Large intestine (tissue), 3 donors: ENCODE data around the gene SHISA4. TPM values are rescaled to one million over a fixed set of nuclear protein-coding genes. Genes with fewer than 3 reads are reported as not detected.
A peak's percentile ranks its signal among the peaks of the same experiment; 100 is the strongest.

Experiments used
- DNase-seq, 2 donors: peaks; one replicate each; pipeline versions ENCODE4 v3.0.0 to v3.0.0-alpha.2; 2013
- H3K27ac ChIP-seq: one replicate; pipeline ENCODE4 v1.5.1; 2013; ENCODE audit warnings: low read length
- H3K27me3 ChIP-seq: 2 replicates; pipeline ENCODE4 v1.6.1; 2013; ENCODE audit warnings: low read length; ENCODE audit not compliant: control insufficient read depth, insufficient read depth
- H3K36me3 ChIP-seq: 2 replicates; pipeline ENCODE4 v1.6.1; 2013; ENCODE audit warnings: low read length; ENCODE audit not compliant: control insufficient read depth, insufficient read depth
- H3K4me1 ChIP-seq: one replicate; pipeline ENCODE4 v1.6.1; 2013; ENCODE audit warnings: low read length; ENCODE audit not compliant: control insufficient read depth, insufficient read depth
- H3K4me3 ChIP-seq: one replicate; pipeline ENCODE4 v1.5.1; 2013; ENCODE audit warnings: low read length
- H3K9me3 ChIP-seq: one replicate; pipeline ENCODE4 v1.6.1; 2013; ENCODE audit warnings: mild to moderate bottlenecking, low read depth, low read length, moderate library complexity; ENCODE audit not compliant: control insufficient read depth
- WGBS: methylation state at CpG from one replicate; pipeline ENCODE4 v1.1.5; 2013; ENCODE audit warnings: low lambda C conversion rate; ENCODE audit not compliant: insufficient coverage; 5-methylcytosine and 5-hydroxymethylcytosine counted together
- polyA plus RNA-seq: library from polyadenylated mRNA; unstranded; fragments of 120-200 nt; gene quantifications from one replicate; pipeline ENCODE4 v1.2.1, GENCODE V29; 2013

Gene SHISA4
- polyA plus RNA-seq, 1 donor, result 6.0 TPM

- Histone ChIP-seq H3K27ac (peak overlapping the region; percentile 8), H3K4me3 (no peak overlapping the region), H3K36me3 (no peaks in the 10 kb centered on the region), H3K9me3 (no peaks in the 10 kb centered on the region), H3K4me1 (no peaks in the 10 kb centered on the region), H3K27me3 (no peaks in the 10 kb centered on the region)
- WGBS, result no CpG with 5 or more reads among the region's 3 CpGs
- DNase-seq, result no peak
These were observed 17.6 kb downstream of the SHISA4 start for GRCh38 chr1:201906336-201906735.

GRCh38 chr1:201907621-201908020 is 18.9 kb downstream of the SHISA4 start:
- H3K36me3 ChIP-seq, result no peaks in the 10 kb centered on the region
- DNase-seq, result no peak
- no peaks in the 10 kb centered on the region for H3K9me3 ChIP-seq
- no peak overlapping the region for H3K4me3 ChIP-seq
- H3K27me3 ChIP-seq, result no peaks in the 10 kb centered on the region
- no peak overlapping the region for H3K27ac ChIP-seq
- no CpG with 5 or more reads among the region's 6 CpGs for WGBS
- no peaks in the 10 kb centered on the region for H3K4me1 ChIP-seq

DNA sequence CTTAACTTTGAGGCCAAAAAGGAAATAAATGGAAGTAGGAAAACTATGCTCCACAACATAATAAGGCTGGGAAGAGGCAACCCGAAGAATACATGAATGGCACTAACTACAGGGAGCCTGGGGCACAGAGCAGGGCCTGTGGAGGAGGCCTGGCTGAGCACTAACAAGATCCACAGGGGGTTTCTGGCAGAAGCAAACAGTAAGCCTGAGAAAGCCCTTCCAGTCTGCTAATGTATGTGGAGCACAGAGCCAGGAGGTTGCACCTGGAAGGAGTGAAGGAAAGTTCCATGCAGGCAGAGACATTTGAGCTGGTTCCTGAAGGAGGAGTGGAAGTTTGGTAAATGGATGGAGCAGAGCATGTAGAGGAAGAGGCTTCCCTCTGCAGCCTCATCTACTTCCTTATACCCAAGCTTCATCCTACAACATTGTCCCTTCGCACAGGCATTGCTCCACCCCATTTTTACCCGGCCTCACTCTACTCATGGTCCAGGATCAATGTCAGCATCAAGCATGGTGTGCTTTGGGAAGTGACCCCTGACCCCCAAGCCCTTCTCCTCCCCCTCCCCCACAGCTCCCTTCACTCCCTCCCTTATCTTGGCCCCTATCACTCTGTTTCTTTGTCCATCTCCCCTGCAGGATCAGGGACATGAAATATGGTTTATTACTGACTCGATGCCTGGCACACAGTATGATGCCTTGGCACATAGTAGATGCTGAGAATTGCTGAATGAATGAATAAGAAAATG is 23.3 kb downstream of the SHISA4 start:
- Histone ChIP-seq H3K27me3 (no peaks in the 10 kb centered on the region), H3K4me1 (peaks cover 4% of the 10 kb centered on the region), H3K27ac (no peak overlapping the region), H3K9me3 (no peaks in the 10 kb centered on the region), H3K36me3 (no peaks in the 10 kb centered on the region), H3K4me3 (no peak overlapping the region)
- no peak for DNase-seq
- WGBS, result 100% methylated on average over 1 of the region's 4 CpGs

DNA sequence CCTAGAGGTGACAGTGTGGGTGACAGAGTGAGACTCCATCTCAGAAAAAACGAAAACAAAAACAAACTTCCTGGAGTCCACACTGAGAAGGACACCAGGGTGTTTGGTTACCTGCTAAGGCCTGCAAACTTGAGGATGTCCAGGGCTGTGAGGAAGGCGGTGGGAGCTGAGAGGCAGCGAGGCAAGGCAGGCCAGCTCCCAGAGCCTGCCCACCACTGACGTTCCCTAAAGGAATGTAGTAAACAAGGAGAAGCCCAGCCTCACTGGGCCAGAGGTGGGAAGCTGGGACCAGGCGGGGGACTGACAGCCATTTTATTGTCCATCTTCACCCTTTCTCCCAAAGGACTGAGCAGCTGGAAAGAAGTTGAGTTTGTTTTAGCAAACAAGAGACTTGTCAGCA is 24.1 kb downstream of the SHISA4 start:
- no peak for DNase-seq
- H3K4me3 ChIP-seq, result no peak overlapping the region
- H3K36me3 ChIP-seq, result no peaks in the 10 kb centered on the region
- no CpG with 5 or more reads among the region's 5 CpGs for WGBS
- H3K27ac ChIP-seq, result peak overlapping the region; percentile 38
- no peaks in the 10 kb centered on the region for H3K27me3 ChIP-seq
- H3K9me3 ChIP-seq, result no peaks in the 10 kb centered on the region
- peaks cover 8% of the 10 kb centered on the region for H3K4me1 ChIP-seq

DNA sequence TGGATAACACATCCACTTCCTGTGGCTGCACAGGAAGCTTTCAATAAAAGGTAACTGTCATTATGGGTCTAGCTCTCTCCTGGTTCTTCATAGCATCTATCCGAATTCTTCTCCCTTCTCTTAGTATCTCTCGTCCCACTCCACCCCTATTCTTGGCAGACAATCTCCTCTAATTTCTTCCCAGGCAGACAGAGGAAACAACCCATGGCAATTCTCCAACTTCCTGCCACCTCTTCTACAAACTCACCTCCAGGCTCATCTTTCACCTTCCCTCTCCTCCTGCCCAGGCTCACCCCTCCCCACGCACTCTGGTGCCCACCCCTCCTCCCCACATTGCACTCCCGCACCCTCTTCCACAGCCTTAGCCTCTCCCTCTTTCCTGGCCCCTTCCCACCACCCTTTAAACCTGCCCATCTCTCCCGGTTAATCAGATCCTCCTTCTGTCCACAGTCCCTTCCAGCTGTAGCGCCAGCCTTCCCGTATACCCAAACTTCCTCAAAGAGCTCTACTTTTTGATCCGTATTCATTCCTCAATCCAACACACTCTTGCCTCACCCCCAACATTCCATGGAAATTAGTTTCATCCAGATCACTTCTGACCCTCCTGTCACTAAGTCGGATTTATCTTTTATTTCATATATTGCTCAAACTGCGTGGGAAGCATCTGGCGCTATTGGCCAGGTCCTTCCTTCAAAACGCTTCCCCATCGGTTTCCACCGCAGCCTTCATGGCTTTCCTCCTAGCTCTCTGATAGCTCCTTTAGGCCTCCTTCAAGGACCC is 25.9 kb downstream of the SHISA4 start:
- Histone ChIP-seq H3K4me3 (no peak overlapping the region), H3K9me3 (no peaks in the 10 kb centered on the region), H3K36me3 (no peaks in the 10 kb centered on the region), H3K4me1 (peaks cover 11% of the 10 kb centered on the region), H3K27me3 (no peaks in the 10 kb centered on the region), H3K27ac (no peak overlapping the region)
- WGBS, result 77% methylated on average over 6 of the region's 14 CpGs
- DNase-seq, result no peak

DNA sequence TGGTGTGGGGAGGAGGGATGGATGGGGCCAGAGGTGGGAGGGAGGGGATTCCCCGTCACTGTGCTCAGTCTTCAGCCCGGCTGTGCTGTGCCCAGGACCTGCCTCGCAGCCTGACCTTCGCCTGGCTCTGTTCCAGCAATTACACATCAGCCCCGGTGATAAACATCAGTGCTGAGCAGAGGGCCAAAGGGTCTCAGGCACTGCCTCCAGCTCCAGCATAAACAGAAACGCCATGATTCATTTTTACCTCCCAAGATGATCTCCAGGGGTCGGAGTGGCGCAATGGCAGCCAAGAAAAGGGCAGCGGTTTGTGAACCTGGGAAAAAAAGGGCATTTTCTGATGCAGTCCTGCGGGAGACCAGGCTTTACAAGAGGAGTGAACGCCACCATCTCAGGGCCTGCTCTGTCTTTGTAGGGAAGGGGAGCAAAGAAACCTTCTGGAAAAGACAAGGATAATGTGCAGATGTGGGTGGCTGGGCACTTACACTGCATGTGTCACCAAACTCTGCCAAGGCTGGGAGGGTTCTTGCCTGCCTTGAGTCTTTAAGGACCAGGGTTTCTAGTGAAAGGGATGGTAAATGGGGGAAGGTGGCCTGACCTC is 28.1 kb downstream of the SHISA4 start:
- Histone ChIP-seq H3K4me1 (peaks cover 11% of the 10 kb centered on the region), H3K27me3 (no peaks in the 10 kb centered on the region), H3K9me3 (no peaks in the 10 kb centered on the region), H3K36me3 (no peaks in the 10 kb centered on the region), H3K27ac (peak overlapping the region; percentile 36), H3K4me3 (no peak overlapping the region)
- peak; percentile 46 to 52 for DNase-seq
- WGBS, result no CpG with 5 or more reads among the region's 11 CpGs

- H3K4me1 ChIP-seq, result peaks cover 11% of the 10 kb centered on the region
- H3K27me3 ChIP-seq, result no peaks in the 10 kb centered on the region
- H3K27ac ChIP-seq, result peak overlapping the region; percentile 33
- H3K4me3 ChIP-seq, result no peak overlapping the region
- no peaks in the 10 kb centered on the region for H3K9me3 ChIP-seq
- no CpG with 5 or more reads among the region's 7 CpGs for WGBS
- H3K36me3 ChIP-seq, result no peaks in the 10 kb centered on the region
- no peak for DNase-seq
These were observed 28.8 kb downstream of the SHISA4 start for GRCh38 chr1:201917362-201918033.

GRCh38 chr1:201918343-201918742 is 29.6 kb downstream of the SHISA4 start:
- WGBS, result 100% methylated on average over 1 of the region's 5 CpGs
- DNase-seq, result no peak
- Histone ChIP-seq H3K27ac (peak overlapping the region; percentile 33), H3K27me3 (no peaks in the 10 kb centered on the region), H3K4me1 (peaks cover 11% of the 10 kb centered on the region), H3K4me3 (no peak overlapping the region), H3K9me3 (no peaks in the 10 kb centered on the region), H3K36me3 (no peaks in the 10 kb centered on the region)

- WGBS, result 100% methylated on average over 1 of the region's 3 CpGs
- no peaks in the 10 kb centered on the region for H3K27me3 ChIP-seq
- peaks cover 7% of the 10 kb centered on the region for H3K4me1 ChIP-seq
These were observed 33.4 kb downstream of the SHISA4 start for GRCh38 chr1:201921952-201922558.

DNA sequence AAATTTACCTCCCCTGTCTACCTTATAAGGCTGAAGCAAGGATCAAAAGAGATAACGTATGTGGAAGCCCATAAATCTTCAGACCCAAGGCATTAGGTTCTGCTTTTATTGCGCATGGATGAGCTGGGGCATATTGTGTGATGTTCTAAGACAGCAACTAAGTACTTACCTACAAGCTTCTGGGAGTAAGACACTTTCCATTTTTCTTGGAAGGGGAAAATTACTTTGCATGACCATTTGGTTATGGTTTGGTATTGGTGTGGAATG is 36.5 kb downstream of the SHISA4 start:
- no peaks in the 10 kb centered on the region for H3K4me1 ChIP-seq
- H3K36me3 ChIP-seq, result no peaks in the 10 kb centered on the region
- H3K27me3 ChIP-seq, result no peaks in the 10 kb centered on the region
- H3K4me3 ChIP-seq, result no peak overlapping the region
- H3K27ac ChIP-seq, result no peak overlapping the region
- no peaks in the 10 kb centered on the region for H3K9me3 ChIP-seq
- DNase-seq, result no peak
- WGBS, result no CpG with 5 or more reads among the region's 2 CpGs

More at GRCh38 chr1:201921952-201922558, 33.4 kb downstream of the SHISA4 start:
- Histone ChIP-seq H3K9me3 (no peaks in the 10 kb centered on the region), H3K36me3 (no peaks in the 10 kb centered on the region), H3K27ac (no peak overlapping the region), H3K4me3 (no peak overlapping the region)
- no peak for DNase-seq
